Left colon (tissue), 2 donors: ENCODE results near the gene OGA. TPM values are rescaled to one million over a fixed set of nuclear protein-coding genes. Genes with fewer than 3 reads are reported as not detected.

ENCODE experiments used
- ATAC-seq: fragments of 200-7000 bp; cut with Tn5 transposase; one replicate; pipeline ENCODE4 v1.9.1; 2020; ENCODE audit warnings: mild to moderate bottlenecking, moderate library complexity
- DNase-seq, 2 donors: peaks; one replicate each; pipeline ENCODE4 v3.0.0-alpha.2; 2020
- intact Hi-C, 2 donors: fragments of 100-400 bp; cut with DNase I in 1 of 2; cut with micrococcal nuclease in 1 of 2; formaldehyde crosslinking; loops; one replicate each; pipeline versions ENCODE4 v1.11.2 to v1.14.0; 2022; cut with DNase I, micrococcal nuclease
- total RNA-seq, 2 donors: library from RNA; stranded (reverse); fragmentation: NEBNext Ultra II Directional; extraction: Animal tissue kit (Norgen Biotek cat#: 25700); gene quantifications; one replicate each; pipeline ENCODE4 v1.2.1, GENCODE V29; 2021
- donor health status: DM: no; HTN: no; CAD: no.
- donor health status: DM: yes; HTN: yes; CAD: no.

Gene OGA
- total RNA-seq, 2 donors from 2014 or later = 81.9 to 83.3 TPM

- ATAC-seq (peak; percentile 69), DNase-seq (peak; percentile 41 to 68)
- intact Hi-C loops = loop anchor here in 1 of 2 donors (10.0 kb wide), 1 partner anchor 165 kb away; no protein-coding TSS in a partner anchor
Measured at GRCh38 chr10:101839416-101840063, 21.3 kb upstream of the OGA start.

DNA sequence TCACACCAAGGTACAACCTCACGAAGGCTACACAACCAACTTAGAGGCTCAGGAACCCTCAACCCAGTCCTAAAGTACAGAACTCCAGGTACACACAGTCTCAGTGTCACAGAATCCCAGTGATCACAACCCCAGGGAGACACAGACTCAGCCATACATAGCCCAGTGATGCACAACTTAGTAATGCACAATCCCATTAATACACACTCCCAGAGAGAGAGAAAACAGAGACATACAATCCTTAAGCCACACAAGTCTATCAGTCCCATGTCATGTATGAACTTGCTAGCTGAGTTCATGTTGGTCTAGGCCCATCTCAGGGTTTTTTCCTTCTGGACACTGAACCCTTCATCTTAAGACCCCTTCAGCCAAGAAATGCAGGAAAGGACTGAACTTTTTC is 20.8 kb upstream of the OGA start:
- DNase-seq = no peak

GRCh38 chr10:101838416-101838970 is 20.2 kb upstream of the OGA start:
- DNase-seq (no peak), ATAC-seq (no peak)
- intact Hi-C loops = no loop called here

More for the DNA sequence above, 20.8 kb upstream of the OGA start:
- intact Hi-C loops = no loop called here
- ATAC-seq = no peak

DNA sequence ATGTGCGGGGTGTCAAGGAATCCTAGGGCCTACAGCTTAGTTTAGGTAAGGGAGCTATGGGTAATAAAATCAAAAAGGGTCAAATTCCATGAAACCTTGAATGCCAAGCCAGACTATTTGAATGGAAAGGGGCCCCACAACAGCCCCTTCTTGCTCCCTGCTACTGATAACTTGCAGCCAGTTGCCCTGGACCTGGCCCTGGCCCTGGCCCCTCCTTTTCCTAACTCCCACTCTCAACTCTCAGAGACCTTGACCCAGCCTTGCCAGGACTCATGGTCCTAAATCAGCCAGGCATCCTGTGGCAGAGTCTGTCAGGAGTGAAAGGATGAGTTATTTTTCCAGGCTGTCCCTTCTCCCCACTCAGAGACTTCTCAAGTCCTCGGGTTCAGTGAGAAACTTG is 19.5 kb upstream of the OGA start:
- ATAC-seq = no peak
- no peak for DNase-seq
- intact Hi-C loops = no loop called here

- ATAC-seq (no peak), DNase-seq (no peak)
- intact Hi-C loops = no loop called here
Measured at GRCh38 chr10:101835362-101835761, 17.1 kb upstream of the OGA start.

GRCh38 chr10:101834341-101834740 is 16.1 kb upstream of the OGA start:
- ATAC-seq = no peak
- DNase-seq = no peak
- intact Hi-C loops = no loop called here

DNA sequence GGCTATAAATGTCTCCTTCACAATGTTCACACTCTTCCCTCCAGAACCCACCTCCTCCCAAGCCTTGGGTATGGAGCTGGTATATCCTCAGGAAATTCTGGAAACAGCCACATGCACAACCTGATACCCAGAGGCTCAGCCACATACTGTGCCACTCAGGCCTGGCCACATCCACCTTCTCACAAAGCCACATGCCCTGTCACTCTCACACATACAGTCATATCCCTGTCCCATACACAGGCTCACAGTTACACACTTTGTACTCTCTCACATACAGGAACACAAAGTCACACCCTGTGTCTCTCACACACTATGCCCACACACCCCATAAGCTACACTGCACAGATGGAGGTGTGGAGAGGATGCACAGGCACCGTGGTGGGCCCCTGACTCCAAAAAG is 15.2 kb upstream of the OGA start:
- no peak for ATAC-seq
- intact Hi-C loops = no loop called here
- DNase-seq = no peak

GRCh38 chr10:101832325-101832771 is 14.1 kb upstream of the OGA start:
- intact Hi-C loops = no loop called here
- ATAC-seq (no peak), DNase-seq (no peak)

- no peak for ATAC-seq
- intact Hi-C loops = no loop called here
- no peak for DNase-seq
Measured at GRCh38 chr10:101831169-101831811, 13.0 kb upstream of the OGA start.

GRCh38 chr10:101830322-101831168 is 12.3 kb upstream of the OGA start:
- ATAC-seq (peak; percentile 87), DNase-seq (peak; percentile 95 to 97)
- intact Hi-C loops = no loop called here

GRCh38 chr10:101829561-101830315 is 11.5 kb upstream of the OGA start:
- DNase-seq (peak; percentile 60 to 82), ATAC-seq (peak; percentile 13)

DNA sequence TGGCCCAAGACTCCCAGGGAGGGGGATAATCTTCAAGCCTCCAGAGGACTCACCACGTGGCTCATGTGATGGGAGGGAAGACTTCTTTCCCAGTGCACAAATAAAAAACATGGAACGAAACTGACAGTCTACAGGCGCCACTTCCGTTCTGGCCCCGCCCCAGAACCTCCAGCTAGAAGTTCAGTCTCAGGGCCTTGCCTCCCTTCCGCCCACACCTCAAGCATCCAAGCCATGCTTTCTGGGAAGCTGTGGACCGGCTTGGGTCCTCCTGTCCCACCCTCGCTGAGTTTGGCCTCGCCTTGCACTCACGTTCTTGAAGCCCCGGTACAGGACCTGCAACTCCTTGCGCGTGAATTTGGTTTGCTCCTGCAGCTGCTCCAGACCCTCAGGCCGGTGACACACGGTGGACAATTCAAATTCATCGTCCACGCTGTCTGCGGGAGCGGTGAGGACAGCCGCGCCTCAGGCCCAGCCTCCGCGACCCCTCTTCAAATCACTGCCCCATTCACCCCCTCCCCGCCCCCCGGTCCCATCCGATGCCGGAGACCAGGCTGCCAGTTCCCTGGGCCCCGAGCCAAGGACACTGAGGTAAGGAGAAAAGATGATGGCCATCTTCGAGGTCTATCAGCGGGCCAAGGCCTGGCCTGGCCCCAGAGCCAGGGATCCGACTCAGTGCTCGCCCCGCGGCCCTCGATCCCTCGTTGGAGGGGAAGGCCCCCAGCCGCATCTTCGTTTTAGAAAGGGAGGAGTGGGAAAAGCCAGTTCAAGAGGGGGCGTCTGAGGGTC is 10.7 kb upstream of the OGA start:
- no peak for ATAC-seq
- intact Hi-C loops = no loop called here
- peak; percentile 48 to 55 for DNase-seq

More at GRCh38 chr10:101829561-101830315, 11.5 kb upstream of the OGA start:
- intact Hi-C loops = no loop called here

DNA sequence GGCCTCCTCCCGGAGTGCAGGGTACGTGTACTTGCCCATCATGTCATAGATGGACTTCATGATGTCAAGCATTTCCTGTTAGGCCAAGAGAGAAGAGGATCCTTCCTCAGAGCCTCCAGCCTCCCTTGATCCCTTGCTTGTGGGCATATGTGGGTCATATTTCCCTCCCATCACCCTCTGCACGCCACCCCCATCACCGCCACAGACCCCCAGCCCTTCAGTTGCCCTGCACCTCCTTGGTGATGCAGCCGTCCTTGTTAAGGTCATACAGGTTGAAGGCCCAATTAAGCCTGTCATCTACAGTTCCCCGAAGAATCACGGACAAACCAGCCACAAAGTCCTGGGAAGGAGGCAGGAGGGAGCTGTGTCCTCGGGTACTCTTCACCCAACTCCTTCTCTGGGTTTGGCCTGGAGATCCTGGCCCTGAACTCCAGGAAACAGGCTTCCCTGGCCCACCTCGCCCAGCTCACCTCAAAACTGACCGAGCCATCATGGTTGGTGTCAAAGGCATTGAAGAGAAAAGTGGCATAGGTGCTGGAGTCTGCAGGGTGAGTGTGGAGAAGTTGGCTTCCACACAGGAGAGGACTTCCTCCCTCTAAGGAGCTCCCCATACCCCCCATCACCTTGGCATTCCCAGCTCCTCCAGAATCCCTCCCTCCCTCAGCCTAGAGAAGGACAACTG is 9.8 kb upstream of the OGA start:
- DNase-seq (no peak), ATAC-seq (no peak)
- intact Hi-C loops = no loop called here

GRCh38 chr10:101826852-101827434 is 8.7 kb upstream of the OGA start:
- DNase-seq (no peak), ATAC-seq (no peak)
- intact Hi-C loops = no loop called here

- intact Hi-C loops = no loop called here
- DNase-seq (no peak), ATAC-seq (no peak)
Measured at GRCh38 chr10:101824736-101825135, 6.5 kb upstream of the OGA start.

DNA sequence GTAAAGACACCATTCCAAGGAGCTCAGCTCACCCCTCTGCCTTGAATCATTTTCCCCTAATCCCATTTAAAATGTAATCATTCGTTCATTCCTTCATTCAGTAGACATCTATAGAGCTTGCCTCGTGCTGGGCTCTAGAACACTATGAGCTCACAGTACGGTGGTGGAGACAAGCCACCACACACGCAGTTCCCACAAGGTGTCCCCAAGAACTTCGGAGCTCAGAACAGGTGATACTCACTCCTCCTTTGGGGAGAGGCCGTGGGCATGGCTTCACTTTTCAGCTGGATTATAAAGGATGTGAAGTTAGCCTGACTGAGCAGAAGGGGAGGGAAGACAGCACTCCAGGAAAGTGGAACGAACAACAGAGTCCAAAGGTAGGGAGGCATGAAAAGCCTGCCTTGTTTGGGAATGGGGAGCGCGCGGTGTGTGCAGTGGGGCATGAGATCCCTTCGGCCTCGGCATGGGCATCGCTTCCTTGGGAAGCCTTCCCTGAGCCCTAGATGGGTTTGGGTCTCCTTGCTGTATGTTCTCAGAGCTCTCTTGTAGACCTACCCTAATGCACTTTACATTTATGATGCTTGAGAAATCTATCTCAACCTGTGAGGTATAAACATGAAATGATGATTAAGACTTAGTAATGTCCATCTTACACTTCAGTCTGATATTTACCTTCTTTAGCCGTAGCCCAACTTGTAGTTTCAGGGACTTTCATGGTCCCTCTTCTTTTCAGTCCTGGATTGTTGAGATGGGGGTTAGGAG is 809 bp upstream of the OGA start:
- peak; percentile 56 to 61 for DNase-seq
- peak; percentile 32 for ATAC-seq
- intact Hi-C loops = no loop called here
